GF-D8 (cell line): ENCODE measurements around the gene FRMD4A.
A peak's percentile ranks its signal among the peaks of the same experiment; 100 is the strongest.
"Not testable (repeated sequence)": the region's sequence is repeated elsewhere in the genome, so short reads cannot be mapped to it uniquely, and the experiment has no call there.

Source experiments
- DNase-seq: peaks from one replicate; lab custom pipeline; 2025; lab: John Stamatoyannopoulos, UW

The FRMD4A gene

GRCh38 chr10:13882119-13882711, 448.5 kb downstream of the FRMD4A start:
- peak; percentile 57 for DNase-seq

GRCh38 chr10:13880760-13881159, 450.0 kb downstream of the FRMD4A start:
- no peak for DNase-seq

- no peak for DNase-seq
Measured at GRCh38 chr10:13877154-13877909, 453.4 kb downstream of the FRMD4A start.

GRCh38 chr10:13873196-13873595, 457.5 kb downstream of the FRMD4A start:
- DNase-seq = no peak

GRCh38 chr10:13872411-13872810, 458.3 kb downstream of the FRMD4A start:
- DNase-seq = no peak

- DNase-seq = no peak
Measured at GRCh38 chr10:13871776-13872175, 458.9 kb downstream of the FRMD4A start.

- DNase-seq = no peak
Measured at GRCh38 chr10:13871011-13871410, 459.7 kb downstream of the FRMD4A start.

- no peak for DNase-seq
Measured at GRCh38 chr10:13869295-13869664, 461.4 kb downstream of the FRMD4A start.

GRCh38 chr10:13868528-13869294, 462.0 kb downstream of the FRMD4A start:
- DNase-seq = no peak

- no peak for DNase-seq
Measured at GRCh38 chr10:13867822-13868221, 462.9 kb downstream of the FRMD4A start.

- no peak for DNase-seq
Measured at GRCh38 chr10:13865758-13866491, 464.8 kb downstream of the FRMD4A start.

GRCh38 chr10:13865220-13865619, 465.5 kb downstream of the FRMD4A start:
- DNase-seq = not testable (repeated sequence)

- no peak for DNase-seq
Measured at GRCh38 chr10:13862546-13863233, 468.0 kb downstream of the FRMD4A start.

- no peak for DNase-seq
Measured at GRCh38 chr10:13860886-13861285, 469.8 kb downstream of the FRMD4A start.

GRCh38 chr10:13859979-13860654, 470.6 kb downstream of the FRMD4A start:
- no peak for DNase-seq

- DNase-seq = no peak
Measured at GRCh38 chr10:13858709-13859108, 472.0 kb downstream of the FRMD4A start.

- no peak for DNase-seq
Measured at GRCh38 chr10:13857451-13857850, 473.3 kb downstream of the FRMD4A start.

- no peak for DNase-seq
Measured at GRCh38 chr10:13853854-13854253, 476.9 kb downstream of the FRMD4A start.

- no peak for DNase-seq
Measured at GRCh38 chr10:13852872-13853271, 477.9 kb downstream of the FRMD4A start.

GRCh38 chr10:13851906-13852305, 478.8 kb downstream of the FRMD4A start:
- no peak for DNase-seq
